Naive thymus-derived CD4-positive, alpha-beta T cell (primary cell): ENCODE measurements around the gene ANGPTL2. TPM values are rescaled to one million over a fixed set of nuclear protein-coding genes. Genes with fewer than 3 reads are reported as not detected.

Experiments
- ATAC-seq: fragments of 150-1000 bp; cut with Tn5 transposase; 2 replicates; pipeline ENCODE4 v1.10.0; 2021; ENCODE audit warnings: mild to moderate bottlenecking, moderate library complexity
- CTCF ChIA-PET: fragments of 350-600 bp; sonication (Branson Sonifier 250); formaldehyde crosslinking; loops from one replicate; lab custom pipeline; 2021; ENCODE audit warnings: antibody characterized with exemption; lab: Charles Lee
- POLR2A ChIA-PET: fragments of 350-600 bp; sonication (Branson Sonifier 250); formaldehyde crosslinking; loops from one replicate; lab custom pipeline; 2021; ENCODE audit warnings: antibody characterized with exemption, inconsistent platforms; lab: Charles Lee
- DNase-seq, 9 donors: peaks; one replicate each; pipeline versions ENCODE4 v3.0.0 to v3.0.0-alpha.2; 2020 to 2022; ENCODE audit warnings: mixed read lengths in 1 of 9
- H3K27ac ChIP-seq: one replicate; pipeline ENCODE4 v1.7.0; 2013; ENCODE audit warnings: mild to moderate bottlenecking, low read depth, low read length, moderate library complexity
- H3K27me3 ChIP-seq, 2 donors: one replicate each; pipeline ENCODE4 v1.7.0; 2013; ENCODE audit warnings: low read length in 2 of 2, mild to moderate bottlenecking in 2 of 2, moderate library complexity in 2 of 2; ENCODE audit not compliant: control insufficient read depth in 2 of 2, insufficient read depth in 2 of 2
- H3K36me3 ChIP-seq, 3 experiments: 1 replicate in 2 of 3; 2 replicates in 1 of 3; pipeline ENCODE4 v1.7.0; 2013; ENCODE audit warnings: low read length in 3 of 3, mild to moderate bottlenecking in 3 of 3, moderate library complexity in 1 of 3; ENCODE audit not compliant: insufficient read depth in 3 of 3, control insufficient read depth in 2 of 3
- H3K4me1 ChIP-seq, 2 donors: one replicate each; pipeline ENCODE4 v1.7.0; 2013; ENCODE audit warnings: low read length in 2 of 2, mild to moderate bottlenecking in 2 of 2, moderate library complexity in 1 of 2; ENCODE audit not compliant: control insufficient read depth in 2 of 2, insufficient read depth in 2 of 2
- H3K4me3 ChIP-seq: 2 replicates; pipeline ENCODE4 v1.7.0; 2013; ENCODE audit warnings: mild to moderate bottlenecking, low read length
- H3K9me3 ChIP-seq, 3 experiments: 1 replicate in 2 of 3; 2 replicates in 1 of 3; pipeline ENCODE4 v1.7.0; 2013; ENCODE audit warnings: low read length in 3 of 3; ENCODE audit not compliant: control insufficient read depth in 2 of 3
- H3K27ac Mint-ChIP-seq, 9 donors: one replicate each; pipeline ENCODE4 v1.8.0; 2020 to 2022; ENCODE audit warnings: mixed read lengths in 9 of 9, mild to moderate bottlenecking in 8 of 9, moderate library complexity in 5 of 9, inconsistent platforms in 2 of 9
- H3K27me3 Mint-ChIP-seq, 5 donors: one replicate each; pipeline ENCODE4 v1.8.0; 2021 to 2022; ENCODE audit warnings: mixed read lengths in 5 of 5, mild to moderate bottlenecking in 1 of 5
- H3K36me3 Mint-ChIP-seq, 5 donors: one replicate each; pipeline ENCODE4 v1.8.0; 2020 to 2022; ENCODE audit warnings: mixed read lengths in 5 of 5, mild to moderate bottlenecking in 3 of 5, inconsistent platforms in 1 of 5
- H3K4me1 Mint-ChIP-seq, 7 donors: one replicate each; pipeline ENCODE4 v1.8.0; 2020 to 2022; ENCODE audit warnings: mixed read lengths in 7 of 7, mild to moderate bottlenecking in 3 of 7, inconsistent platforms in 1 of 7
- H3K4me3 Mint-ChIP-seq, 10 donors: one replicate each; pipeline ENCODE4 v1.8.0; 2020 to 2022; ENCODE audit warnings: mild to moderate bottlenecking in 10 of 10, mixed read lengths in 10 of 10, moderate library complexity in 6 of 10, inconsistent platforms in 2 of 10
- H3K9me3 Mint-ChIP-seq, 11 donors: one replicate each; pipeline ENCODE4 v1.8.0; 2020 to 2022; ENCODE audit warnings: mixed read lengths in 11 of 11, mild to moderate bottlenecking in 4 of 11, inconsistent platforms in 1 of 11, moderate library complexity in 1 of 11
- intact Hi-C, 2 donors: fragments of 100-400 bp; cut with micrococcal nuclease; formaldehyde crosslinking; loops; one replicate each; pipeline ENCODE4 v1.15.1; 2023
- polyA plus RNA-seq, 2 donors: library from polyadenylated mRNA; unstranded; fragments of 300-500 nt; fragmentation: Illumina TruSeq; gene quantifications; one replicate each; pipeline ENCODE4 v1.2.3, GENCODE V29; 2021
- total RNA-seq, 6 experiments: library from RNA in 5 of 6; stranded (reverse) in 5 of 6; gene quantifications; 1 replicate in 5 of 6; 2 replicates in 1 of 6; pipeline ENCODE4 v1.2.3 and lab custom pipeline; 2021 to 2026

Gene ANGPTL2
- total and polyA plus RNA-seq, 7 experiments from 2014 or later = not detected

GRCh38 chr9:127078988-127079387 lies 43.4 kb downstream of the ANGPTL2 start:
- Mint-ChIP-seq H3K27ac (peak overlapping the region in 2 of 9 donors; percentile 17 to 38), H3K36me3 (peaks cover 0 to 12% (median 0%) of the 10 kb centered on the region in 5 donors), H3K9me3 (no peaks in the 10 kb centered on the region), H3K27me3 (peaks cover 0 to 39% (median 4%) of the 10 kb centered on the region in 5 donors), H3K4me3 (no peak overlapping the region), H3K4me1 (peaks cover 0 to 9% (median 0%) of the 10 kb centered on the region in 7 donors)
- POLR2A ChIA-PET = no interaction called here
- DNase-seq (no peak), ATAC-seq (no peak)
- intact Hi-C loops = no loop called here
- H3K27me3 ChIP-seq = no peaks in the 10 kb centered on the region
- H3K27ac ChIP-seq = no peak overlapping the region
- CTCF ChIA-PET = no interaction called here
- H3K36me3 ChIP-seq = no peaks in the 10 kb centered on the region
- no peak overlapping the region for H3K4me3 ChIP-seq
- H3K4me1 ChIP-seq = no peaks in the 10 kb centered on the region
- H3K9me3 ChIP-seq = no peaks in the 10 kb centered on the region

DNA sequence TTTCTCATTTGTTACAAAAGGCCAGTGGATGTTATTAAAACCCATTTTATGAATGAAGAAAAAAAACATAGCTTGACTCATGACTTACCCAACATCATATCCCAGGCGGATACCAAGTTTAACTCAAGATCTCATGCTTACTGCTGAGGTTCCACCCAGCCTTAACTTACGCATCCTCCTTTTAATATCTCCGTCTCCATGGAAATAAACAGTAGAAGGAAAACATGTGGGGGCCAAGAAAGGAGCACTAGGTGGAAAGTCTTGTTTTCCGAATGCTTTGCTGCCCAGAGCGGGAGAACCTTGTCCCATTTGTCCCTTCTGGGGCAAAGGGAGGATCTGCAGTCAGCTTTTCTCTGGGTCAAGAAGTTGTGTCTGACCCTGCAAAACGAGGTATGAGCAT lies 44.1 kb downstream of the ANGPTL2 start:
- ChIA-PET CTCF (no interaction called here), POLR2A (no interaction called here)
- peaks cover 0 to 40% (median 4%) of the 10 kb centered on the region in 5 donors for H3K27me3 Mint-ChIP-seq
- H3K4me3 Mint-ChIP-seq = no peak overlapping the region
- Histone ChIP-seq H3K27ac (no peak overlapping the region), H3K27me3 (no peaks in the 10 kb centered on the region), H3K4me1 (no peaks in the 10 kb centered on the region), H3K9me3 (no peaks in the 10 kb centered on the region), H3K36me3 (no peaks in the 10 kb centered on the region), H3K4me3 (no peak overlapping the region)
- peaks cover 0 to 12% (median under 1%) of the 10 kb centered on the region in 5 donors for H3K36me3 Mint-ChIP-seq
- no peaks in the 10 kb centered on the region for H3K9me3 Mint-ChIP-seq
- peaks cover 0 to 9% (median 0%) of the 10 kb centered on the region in 7 donors for H3K4me1 Mint-ChIP-seq
- DNase-seq (no peak), ATAC-seq (no peak)
- H3K27ac Mint-ChIP-seq = no peak overlapping the region
- intact Hi-C loops = no loop called here

GRCh38 chr9:127077644-127077946 lies 44.8 kb downstream of the ANGPTL2 start:
- H3K27me3 Mint-ChIP-seq = peaks cover 0 to 40% (median 4%) of the 10 kb centered on the region in 5 donors
- intact Hi-C loops = no loop called here
- CTCF ChIA-PET = no interaction called here
- Histone ChIP-seq H3K4me3 (no peak overlapping the region), H3K36me3 (no peaks in the 10 kb centered on the region), H3K27ac (no peak overlapping the region), H3K9me3 (no peaks in the 10 kb centered on the region), H3K4me1 (no peaks in the 10 kb centered on the region), H3K27me3 (no peaks in the 10 kb centered on the region)
- DNase-seq = no peak
- POLR2A ChIA-PET = no interaction called here
- no peak overlapping the region for H3K27ac Mint-ChIP-seq
- ATAC-seq = no peak
- peaks cover 0 to 4% (median 0%) of the 10 kb centered on the region in 11 donors for H3K9me3 Mint-ChIP-seq
- H3K4me1 Mint-ChIP-seq = peaks cover 0 to 9% (median 0%) of the 10 kb centered on the region in 7 donors
- no peak overlapping the region for H3K4me3 Mint-ChIP-seq
- peaks cover 0 to 16% (median 5%) of the 10 kb centered on the region in 5 donors for H3K36me3 Mint-ChIP-seq

DNA sequence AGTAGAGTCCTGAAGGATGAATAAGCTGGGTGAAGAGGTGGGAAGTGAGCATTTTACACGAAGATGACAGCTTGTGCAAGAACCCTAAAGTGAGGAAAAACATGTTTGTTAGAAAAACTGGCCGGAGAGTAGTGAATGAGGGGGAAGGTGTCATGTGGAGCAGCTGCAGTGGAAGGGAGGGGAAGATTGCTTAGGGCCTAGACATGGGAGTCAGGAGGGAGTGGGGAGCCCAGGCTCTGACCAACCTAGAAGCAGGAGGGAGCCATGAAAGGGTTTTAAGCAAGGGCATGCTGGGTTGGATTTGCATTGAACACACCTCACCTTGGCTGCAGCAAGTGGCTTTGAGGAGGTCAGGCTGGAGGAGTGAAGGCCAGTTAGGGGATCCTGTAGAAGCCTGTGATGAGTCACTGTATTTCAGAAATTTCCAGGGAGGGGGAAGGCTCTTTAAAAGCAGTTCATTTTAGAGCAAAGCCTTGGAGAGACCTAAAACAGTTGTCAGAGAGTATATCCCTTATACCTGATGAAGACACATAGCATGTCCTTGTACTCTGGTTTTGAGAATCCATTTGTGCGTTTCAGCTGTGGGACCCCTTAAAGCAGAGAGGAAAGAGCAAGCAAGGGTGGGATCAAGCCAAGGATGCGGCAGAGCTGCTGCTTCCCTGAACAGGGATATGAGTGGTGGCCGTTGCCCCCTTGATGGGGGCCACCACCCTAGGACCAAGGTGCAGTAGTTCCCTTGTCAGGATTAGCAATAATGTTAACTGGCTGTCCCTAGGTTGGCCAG lies 45.4 kb downstream of the ANGPTL2 start:
- no peaks in the 10 kb centered on the region for H3K9me3 ChIP-seq
- H3K27ac Mint-ChIP-seq = no peak overlapping the region
- H3K27me3 ChIP-seq = no peaks in the 10 kb centered on the region
- H3K4me3 ChIP-seq = no peak overlapping the region
- ATAC-seq = no peak
- ChIA-PET CTCF (no interaction called here), POLR2A (no interaction called here)
- H3K27ac ChIP-seq = no peak overlapping the region
- H3K36me3 Mint-ChIP-seq = peaks cover 3 to 21% (median 9%) of the 10 kb centered on the region in 5 donors
- H3K9me3 Mint-ChIP-seq = peaks cover 0 to 9% (median 3%) of the 10 kb centered on the region in 11 donors
- H3K4me3 Mint-ChIP-seq = no peak overlapping the region
- DNase-seq = no peak
- H3K4me1 ChIP-seq = no peaks in the 10 kb centered on the region
- peaks cover 0 to 9% (median 0%) of the 10 kb centered on the region in 7 donors for H3K4me1 Mint-ChIP-seq
- intact Hi-C loops = no loop called here
- H3K27me3 Mint-ChIP-seq = peaks cover 0 to 45% (median 4%) of the 10 kb centered on the region in 5 donors
- no peaks in the 10 kb centered on the region for H3K36me3 ChIP-seq

GRCh38 chr9:127075624-127076372 lies 46.6 kb downstream of the ANGPTL2 start:
- H3K9me3 Mint-ChIP-seq = peaks cover 2 to 20% (median 9%) of the 10 kb centered on the region in 11 donors
- no peaks in the 10 kb centered on the region for H3K4me1 ChIP-seq
- H3K27me3 Mint-ChIP-seq = peaks cover 0 to 50% (median 4%) of the 10 kb centered on the region in 5 donors
- H3K4me1 Mint-ChIP-seq = peaks cover 0 to 9% (median 0%) of the 10 kb centered on the region in 7 donors
- H3K9me3 ChIP-seq = no peaks in the 10 kb centered on the region
- POLR2A ChIA-PET = interaction anchor here (0.5 kb wide), 1 partner anchor 12 kb away, joined by 3 read pairs; no protein-coding TSS in a partner anchor
- no peaks in the 10 kb centered on the region for H3K36me3 ChIP-seq
- CTCF ChIA-PET = no interaction called here
- H3K27ac Mint-ChIP-seq = no peak overlapping the region
- H3K27ac ChIP-seq = no peak overlapping the region
- no peaks in the 10 kb centered on the region for H3K27me3 ChIP-seq
- intact Hi-C loops = no loop called here
- H3K4me3 Mint-ChIP-seq = no peak overlapping the region
- DNase-seq = no peak
- peaks cover 3 to 29% (median 19%) of the 10 kb centered on the region in 5 donors for H3K36me3 Mint-ChIP-seq
- no peak overlapping the region for H3K4me3 ChIP-seq
- no peak for ATAC-seq

DNA sequence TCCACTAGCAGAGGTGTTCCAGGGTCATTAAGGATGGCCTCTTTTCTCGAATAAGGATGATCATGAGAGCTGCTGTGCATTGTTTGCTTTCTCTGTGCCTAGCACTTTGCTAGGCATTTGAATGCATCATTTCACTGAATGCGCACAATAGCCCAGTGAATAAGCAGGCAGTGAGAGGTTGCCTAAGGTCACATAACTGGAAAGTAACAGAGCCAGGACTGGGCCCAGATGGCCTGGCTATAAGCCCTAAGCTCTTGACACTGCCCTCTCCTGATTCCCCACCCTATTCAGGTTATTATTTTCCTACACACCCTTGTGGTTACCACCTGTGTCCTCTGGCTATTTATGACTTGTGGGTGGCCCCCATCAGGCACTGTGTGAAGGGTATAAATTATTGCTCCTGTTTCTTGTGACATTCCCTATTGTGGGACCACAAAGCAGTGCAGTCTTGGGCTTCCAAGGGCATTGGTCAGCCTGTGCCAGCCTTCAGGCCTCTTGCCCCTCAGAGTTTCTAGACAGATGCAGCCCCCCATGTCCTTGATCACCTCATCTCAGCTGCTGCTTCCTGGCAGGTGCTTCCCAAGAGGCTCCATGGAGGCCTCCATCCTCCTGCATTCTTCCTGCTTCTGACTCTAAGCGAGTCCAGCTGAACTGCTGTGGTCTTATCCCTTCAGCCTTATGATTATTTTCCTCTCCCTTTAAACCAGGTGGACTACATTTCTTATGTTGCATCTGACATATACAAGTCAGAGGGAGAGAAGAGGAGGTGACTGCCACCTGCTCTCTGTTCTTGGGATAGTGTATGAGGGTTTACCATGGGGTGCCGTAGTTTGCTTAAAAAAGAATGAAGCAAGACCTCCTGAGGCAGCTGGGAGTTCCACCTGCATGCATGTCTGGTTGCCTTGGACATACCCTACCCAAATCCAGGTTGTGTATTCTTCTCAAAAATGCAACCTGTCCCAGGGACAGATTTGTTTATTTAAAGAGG lies 47.6 kb downstream of the ANGPTL2 start:
- Histone ChIP-seq H3K27ac (no peak overlapping the region), H3K4me1 (no peaks in the 10 kb centered on the region), H3K9me3 (no peaks in the 10 kb centered on the region), H3K27me3 (no peaks in the 10 kb centered on the region), H3K4me3 (no peak overlapping the region), H3K36me3 (no peaks in the 10 kb centered on the region)
- H3K4me1 Mint-ChIP-seq = peaks cover 0 to 9% (median 0%) of the 10 kb centered on the region in 7 donors
- H3K36me3 Mint-ChIP-seq = peaks cover 3 to 34% (median 24%) of the 10 kb centered on the region in 5 donors
- H3K9me3 Mint-ChIP-seq = peaks cover 2 to 20% (median 9%) of the 10 kb centered on the region in 11 donors
- intact Hi-C loops = no loop called here
- ChIA-PET CTCF (no interaction called here), POLR2A (interaction anchor here (0.5 kb wide), 1 partner anchor 11 kb away, joined by 3 read pairs; no protein-coding TSS in a partner anchor)
- H3K27me3 Mint-ChIP-seq = peaks cover 0 to 46% (median 4%) of the 10 kb centered on the region in 5 donors
- H3K4me3 Mint-ChIP-seq = no peak overlapping the region
- peak overlapping the region in 1 of 9 donors; percentile 20 for H3K27ac Mint-ChIP-seq
- no peak for DNase-seq
- ATAC-seq = no peak
